HG02571 (cell line): ENCODE data around the gene AGRN.
"Not testable (repeated sequence)": the region's sequence is repeated elsewhere in the genome, so short reads cannot be mapped to it uniquely, and the experiment has no call there.

Experiments used
- ATAC-seq: cut with Tn5 transposase; IDR thresholded peaks from one replicate; pipeline ENCODE4 v1.9.1; 2021; ENCODE audit warnings: mild to moderate bottlenecking, moderate library complexity; ENCODE audit not compliant: unreplicated experiment

The AGRN gene

GRCh38 chr1:1018321-1018685 is 1.6 kb upstream of the AGRN start:
- ATAC-seq = not testable (repeated sequence)

- peak; percentile 58 for ATAC-seq
Observed at GRCh38 chr1:1019122-1019999, 559 bp upstream of the AGRN start.

GRCh38 chr1:1020415-1021009 is 592 bp downstream of the AGRN start:
- peak; percentile 11 for ATAC-seq

- no peak for ATAC-seq
Observed at GRCh38 chr1:1021010-1021919, 1.3 kb downstream of the AGRN start.

DNA sequence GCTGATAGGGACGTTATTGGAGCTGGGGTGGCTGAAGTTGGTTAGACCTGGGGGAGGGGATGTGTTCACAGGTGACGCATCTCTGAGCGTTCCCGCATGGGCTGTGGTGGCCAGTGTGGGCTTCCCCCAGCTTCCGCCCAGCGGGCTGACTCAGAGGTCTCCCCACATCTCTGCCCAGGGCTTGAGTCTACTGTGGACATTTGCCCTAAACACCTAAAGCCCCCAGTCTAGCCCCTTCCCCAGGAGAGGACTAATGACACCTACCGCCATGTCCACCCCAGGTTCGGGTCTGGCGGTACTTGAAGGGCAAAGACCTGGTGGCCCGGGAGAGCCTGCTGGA is 2.0 kb downstream of the AGRN start:
- ATAC-seq = no peak

DNA sequence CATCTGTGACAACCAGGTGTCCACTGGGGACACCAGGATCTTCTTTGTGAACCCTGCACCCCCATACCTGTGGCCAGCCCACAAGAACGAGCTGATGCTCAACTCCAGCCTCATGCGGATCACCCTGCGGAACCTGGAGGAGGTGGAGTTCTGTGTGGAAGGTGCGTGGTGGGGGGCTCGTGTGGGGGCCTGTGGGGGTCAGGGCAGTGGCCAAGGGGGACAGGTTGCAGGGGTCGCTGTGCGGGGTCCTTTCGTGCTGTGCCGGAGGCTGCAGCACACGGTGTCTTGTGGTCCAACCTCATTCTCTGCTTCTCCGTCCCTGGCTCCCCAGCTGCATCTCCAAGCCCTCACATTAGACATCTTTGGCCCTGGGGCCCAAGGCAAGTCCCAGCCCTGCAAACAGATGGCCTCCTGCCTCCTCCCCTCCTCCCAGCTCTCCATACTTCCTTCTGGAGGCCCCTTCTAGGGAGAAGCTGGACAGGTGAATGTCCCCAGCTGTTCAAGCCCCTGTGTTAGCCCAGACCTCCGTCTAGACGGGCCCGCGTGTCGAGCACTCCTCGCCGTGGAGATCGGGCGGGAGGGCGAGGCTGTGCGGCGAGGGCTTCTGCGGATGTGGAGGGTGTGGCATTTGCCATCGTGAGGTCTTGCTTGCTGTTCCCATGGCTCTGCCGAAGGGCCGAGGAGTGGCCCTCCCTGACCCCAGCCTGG is 2.5 kb downstream of the AGRN start:
- no peak for ATAC-seq

DNA sequence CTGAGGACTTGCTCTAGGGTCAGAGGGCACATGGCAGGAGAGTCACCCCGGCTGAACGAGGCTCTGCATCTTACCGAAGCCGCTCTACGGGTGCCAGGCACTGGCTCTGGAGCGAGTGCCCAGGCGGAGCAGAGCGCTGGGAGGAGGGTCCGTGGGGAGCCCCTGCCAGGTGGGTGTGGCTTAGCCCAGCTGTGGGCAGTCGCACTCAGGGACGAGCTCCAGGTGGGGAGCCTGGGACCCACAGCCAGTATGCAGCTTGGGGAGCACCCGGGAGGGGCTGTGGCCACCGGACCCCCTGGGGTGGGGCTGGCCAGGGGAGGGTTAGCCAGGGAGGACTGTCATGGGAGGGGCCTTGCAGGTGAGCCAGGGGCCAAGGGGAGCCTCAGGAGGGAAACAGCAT is 3.8 kb downstream of the AGRN start:
- no peak for ATAC-seq

DNA sequence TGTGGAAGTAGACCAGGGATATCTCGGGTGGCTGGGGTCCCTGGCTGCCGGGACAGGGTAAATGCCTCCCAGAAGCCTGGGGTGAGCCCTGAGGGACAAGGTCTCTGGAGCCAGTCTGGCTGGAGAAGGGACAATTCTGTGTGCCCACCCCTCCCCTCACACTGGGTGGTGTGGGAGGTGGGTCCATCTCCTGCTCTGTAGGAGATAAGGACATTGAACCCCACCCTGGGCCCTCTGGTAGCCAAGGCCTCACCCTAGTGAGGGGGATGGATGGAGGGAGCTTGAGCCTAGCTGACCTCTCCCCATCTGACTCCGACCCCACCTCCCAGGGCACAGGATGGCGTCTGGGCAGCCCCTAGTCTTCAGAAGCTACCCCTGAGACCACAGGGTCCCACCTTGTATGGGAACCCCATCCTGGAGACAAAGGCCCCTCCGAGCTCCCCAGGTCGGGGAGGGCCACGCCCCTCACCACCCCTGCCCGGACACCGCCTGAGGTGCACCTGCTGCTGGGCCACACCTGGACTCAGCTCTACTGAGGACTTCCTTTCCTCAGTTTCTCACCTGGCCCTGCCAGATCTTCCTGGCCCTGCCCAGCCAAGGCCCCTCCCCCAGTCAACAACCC is 4.3 kb downstream of the AGRN start:
- no peak for ATAC-seq

DNA sequence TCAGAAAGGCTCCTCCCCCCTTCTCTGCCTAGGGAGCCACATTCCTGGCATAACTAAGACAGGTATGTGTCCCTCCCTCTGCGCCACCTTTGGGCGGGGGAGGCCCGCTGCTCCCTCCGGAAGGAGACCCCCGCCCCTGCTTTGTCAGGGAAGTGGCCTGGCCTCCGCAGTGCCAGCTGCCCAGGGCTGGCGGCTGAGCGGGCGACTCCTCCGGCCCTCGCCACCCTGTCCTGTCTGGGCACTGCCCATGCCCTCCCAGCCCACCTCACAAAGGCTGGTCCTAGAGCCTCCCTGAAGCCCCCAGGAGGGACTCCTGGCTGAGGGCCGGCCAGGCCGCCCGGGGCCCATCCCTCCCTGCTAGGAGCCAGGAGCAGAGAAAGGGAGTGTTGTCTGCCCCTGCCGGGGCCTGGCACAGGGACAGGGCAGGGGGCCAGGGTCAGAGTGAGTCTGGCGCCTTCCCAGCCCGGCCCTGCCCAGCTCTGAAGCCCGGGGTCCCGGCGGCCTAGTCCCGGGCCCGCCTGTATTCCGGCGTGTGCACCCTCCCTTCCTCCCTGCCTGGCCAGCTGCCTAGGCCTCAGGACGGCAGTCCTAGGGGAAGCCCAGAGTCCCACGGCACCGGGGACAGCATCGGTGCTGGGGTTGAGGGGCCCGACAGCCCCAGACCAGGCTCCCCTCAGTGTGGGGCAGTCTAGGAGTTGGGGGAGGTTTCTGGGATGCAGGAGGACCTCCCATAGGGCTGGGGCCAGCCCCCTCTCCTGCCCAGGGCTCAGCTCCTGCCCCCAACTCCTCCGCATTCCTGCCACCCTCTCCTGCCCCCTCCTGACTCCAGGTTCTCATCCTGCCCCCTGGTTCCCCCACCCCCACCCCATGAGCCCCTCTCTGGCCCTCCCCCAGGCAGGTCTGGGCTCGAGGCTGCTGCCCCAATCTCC is 5.1 kb downstream of the AGRN start:
- ATAC-seq = no peak

- no peak for ATAC-seq
Observed at GRCh38 chr1:1025730-1026129, 5.8 kb downstream of the AGRN start.

DNA sequence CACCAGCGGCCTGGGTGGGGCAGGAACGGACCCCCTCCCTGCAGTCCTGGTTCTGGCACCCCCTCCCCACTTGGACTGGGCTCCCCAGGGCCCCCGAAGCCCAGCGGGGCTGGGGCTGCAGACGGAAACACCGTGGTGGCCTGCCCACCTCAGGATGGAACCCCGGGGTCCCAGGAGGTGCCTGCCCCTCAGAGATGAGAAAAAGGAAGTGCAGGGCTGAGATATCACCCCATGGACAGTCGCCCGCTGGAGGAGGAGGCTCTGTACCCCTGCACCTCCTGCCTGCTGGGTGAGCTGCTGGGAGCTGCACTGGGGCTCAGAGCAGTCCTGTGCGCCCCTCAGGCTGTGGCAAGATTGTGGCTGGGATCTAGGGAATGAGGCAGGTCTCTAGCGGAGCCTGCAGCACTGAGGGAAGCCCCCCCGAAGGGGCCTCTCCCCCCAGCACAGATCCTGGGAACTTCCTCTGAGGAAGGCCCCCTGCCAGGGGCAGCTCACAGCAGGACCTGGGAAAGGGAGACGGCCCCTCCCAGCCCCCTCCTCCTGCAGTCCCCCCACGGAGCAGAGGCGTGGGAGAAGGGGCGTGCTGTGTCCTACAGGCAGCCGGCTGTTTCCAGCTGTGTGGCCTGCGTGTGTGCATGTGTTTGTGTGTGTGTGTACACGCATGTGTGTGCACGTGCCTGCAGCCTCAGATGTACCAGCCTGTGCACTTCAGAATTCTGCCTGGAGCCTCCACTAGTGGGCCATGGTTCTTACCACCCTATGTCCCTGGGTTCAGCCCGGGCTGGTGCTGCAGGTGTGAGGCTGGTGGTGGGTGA is 6.9 kb downstream of the AGRN start:
- ATAC-seq = no peak

DNA sequence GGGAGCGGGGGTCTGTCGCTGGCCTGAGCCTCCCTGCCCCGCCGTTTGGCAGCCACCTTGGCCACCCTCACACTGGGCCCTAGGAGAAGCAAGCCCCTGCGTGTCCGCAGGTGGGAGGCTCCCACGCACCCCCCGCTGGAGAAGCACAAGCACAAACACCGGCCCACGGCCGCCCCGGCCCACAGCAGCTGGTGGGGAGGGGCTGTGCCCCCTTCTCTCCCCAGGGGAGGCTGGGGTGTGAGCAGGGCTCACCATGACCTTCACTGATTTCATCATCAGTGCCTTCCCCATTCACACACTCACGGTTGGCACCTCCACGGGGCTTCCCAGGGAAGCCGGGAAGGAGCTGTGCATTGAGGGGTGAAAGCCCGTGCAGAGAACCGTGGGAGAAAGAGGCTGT is 7.9 kb downstream of the AGRN start:
- ATAC-seq = no peak

DNA sequence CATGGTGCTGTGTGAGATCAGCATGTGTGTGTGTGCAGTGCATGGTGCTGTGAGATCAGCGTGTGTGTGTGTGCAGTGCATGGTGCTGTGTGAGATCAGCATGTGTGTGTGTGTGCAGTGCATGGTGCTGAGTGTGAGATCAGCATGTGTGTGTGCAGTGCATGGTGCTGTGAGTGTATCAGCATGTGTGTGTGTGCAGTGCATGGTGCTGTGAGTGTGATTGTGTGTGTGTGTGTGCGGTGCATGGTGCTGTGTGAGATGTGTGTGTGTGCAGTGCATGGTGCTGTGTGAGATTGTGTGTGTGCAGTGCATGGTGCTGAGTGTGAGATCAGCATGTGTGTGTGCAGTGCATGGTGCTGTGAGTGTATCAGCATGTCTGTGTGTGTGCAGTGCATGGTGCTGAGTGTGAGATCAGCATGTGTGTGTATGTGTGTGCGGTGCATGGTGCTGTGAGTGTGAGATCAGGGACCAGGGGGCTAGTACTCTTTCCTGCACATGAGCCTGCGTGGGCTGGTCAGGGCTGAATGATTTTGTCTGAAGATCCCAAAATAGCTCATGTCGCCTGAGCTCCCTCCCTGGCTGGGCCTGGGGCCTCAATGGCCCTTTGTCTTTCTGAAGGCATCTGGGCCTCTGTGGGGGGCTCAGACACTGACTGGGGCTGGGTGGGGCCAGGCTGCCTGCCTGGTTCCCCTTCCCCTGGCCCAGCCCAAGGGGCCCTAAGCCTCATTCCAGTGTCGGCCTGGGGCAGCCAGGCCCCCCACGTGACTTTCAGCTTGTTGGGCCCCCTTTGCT is 11.1 kb downstream of the AGRN start:
- ATAC-seq = not testable (repeated sequence)

GRCh38 chr1:1031659-1032235 is 11.8 kb downstream of the AGRN start:
- no peak for ATAC-seq

DNA sequence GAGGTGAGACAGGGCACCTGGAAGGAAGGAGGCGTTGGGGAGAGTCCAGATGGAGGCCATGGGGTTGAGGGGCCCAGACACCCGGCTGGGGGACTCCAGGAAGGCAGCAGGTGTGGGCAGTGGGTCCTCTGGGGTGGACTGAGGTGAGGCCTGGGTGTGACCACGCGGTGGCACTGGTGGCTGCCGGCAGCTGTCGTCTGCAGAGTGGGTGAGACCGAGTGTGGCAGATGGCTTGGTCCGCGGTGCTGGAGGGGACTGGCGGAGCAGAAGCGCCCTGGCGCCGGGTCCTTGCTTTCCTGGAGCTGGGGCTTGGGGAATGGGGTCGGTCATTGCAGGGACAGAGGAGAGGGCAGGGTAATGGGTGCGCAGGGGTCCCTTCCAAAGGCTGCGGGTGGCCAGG is 12.5 kb downstream of the AGRN start:
- ATAC-seq = no peak

- peak; percentile 74 for ATAC-seq
Observed at GRCh38 chr1:1033009-1033587, 13.2 kb downstream of the AGRN start.
